Endothelial cell of umbilical vein (primary cell): Measurements from ENCODE around the gene SEMG1.

Experiments
- CTCF ChIP-seq, 2 donors: IDR thresholded peaks; 1 replicate in 1 of 2; 2 replicates in 1 of 2; pipeline ENCODE4 v1.5.1; 2011; ENCODE audit warnings: low read length in 2 of 2, mild to moderate bottlenecking in 2 of 2, moderate library complexity in 2 of 2, control low read depth in 1 of 2, inconsistent platforms in 1 of 2, low read depth in 1 of 2; ENCODE audit not compliant: insufficient read depth in 1 of 2; ENCODE audit errors: extremely low read depth in 1 of 2
- EZH2 ChIP-seq: IDR thresholded peaks from 2 replicates; pipeline ENCODE4 v1.6.1; 2012; ENCODE audit warnings: borderline replicate concordance, low read depth, mild to moderate bottlenecking, moderate library complexity, low read length, inconsistent platforms; ENCODE audit not compliant: severe bottlenecking
- POLR2A ChIP-seq: IDR thresholded peaks from 2 replicates; pipeline ENCODE4 v1.6.1; 2012; ENCODE audit warnings: low read depth, mild to moderate bottlenecking, control low read depth, low read length
- POLR2AphosphoS5 ChIP-seq: IDR thresholded peaks from 2 replicates; pipeline ENCODE4 v1.6.1; 2012; ENCODE audit warnings: low read depth, mild to moderate bottlenecking, control low read depth, low read length, moderate library complexity; ENCODE audit not compliant: insufficient read depth

- no peak for TF ChIP-seq EZH2
- no peak for TF ChIP-seq CTCF (IDR thresholded peaks at IDR 0.05; ENCODE audit: extremely low read depth in 1 of 2, insufficient read depth in 1 of 2, low read depth in 1 of 2, low read length in 2 of 2)
- no peak for TF ChIP-seq POLR2A
- no peak for TF ChIP-seq POLR2AphosphoS5
Measured at GRCh38 chr20:45206725-45207124, at the start of gene SEMG1.
